WTC11 (cell line): Measurements from ENCODE around the gene TESK2.

Experiments
- ATF2 ChIP-seq: sonication (generic); formaldehyde crosslinking; IDR thresholded peaks from 2 replicates; pipeline ENCODE4 v1.8.1; 2022; ENCODE audit warnings: low read depth, missing genetic modification reagents, borderline replicate concordance
- ATF3 ChIP-seq: sonication (generic); formaldehyde crosslinking; conservative IDR thresholded peaks from 2 replicates; pipeline ENCODE4 v1.8.1; 2022; ENCODE audit warnings: mild to moderate bottlenecking, missing genetic modification reagents
- CTCF ChIP-seq: fragments of 200-600 bp; IDR thresholded peaks from 2 replicates; pipeline ENCODE4 v1.8.0; 2022; ENCODE audit warnings: antibody characterized with exemption
- FOXP1 ChIP-seq: sonication (generic); formaldehyde crosslinking; IDR thresholded peaks from 2 replicates; pipeline ENCODE4 v1.8.0; 2022; ENCODE audit warnings: missing genetic modification reagents, mild to moderate bottlenecking, moderate library complexity, borderline replicate concordance
- GABPB1 ChIP-seq: sonication (generic); formaldehyde crosslinking; IDR thresholded peaks from 2 replicates; pipeline ENCODE4 v1.8.1; 2023; ENCODE audit warnings: mild to moderate bottlenecking, missing genetic modification reagents
- NFE2L1 ChIP-seq: sonication (generic); formaldehyde crosslinking; IDR thresholded peaks from 2 replicates; pipeline ENCODE4 v1.8.1; 2023; ENCODE audit warnings: missing genetic modification reagents
- SMAD4 ChIP-seq: sonication (generic); formaldehyde crosslinking; IDR thresholded peaks from 2 replicates; pipeline ENCODE4 v1.8.0; 2022; ENCODE audit warnings: mild to moderate bottlenecking, missing genetic modification reagents
- STAT6 ChIP-seq: sonication (generic); formaldehyde crosslinking; conservative IDR thresholded peaks from 2 replicates; pipeline ENCODE4 v1.8.1; 2023; ENCODE audit warnings: mild to moderate bottlenecking, low read depth, missing genetic modification reagents, moderate library complexity
- TEAD4 ChIP-seq: sonication (generic); formaldehyde crosslinking; IDR thresholded peaks from 2 replicates; pipeline ENCODE4 v1.8.0; 2022; ENCODE audit warnings: mild to moderate bottlenecking, missing genetic modification reagents
- USF2 ChIP-seq: sonication (generic); formaldehyde crosslinking; IDR thresholded peaks from 2 replicates; pipeline ENCODE4 v1.8.1; 2023; ENCODE audit warnings: mild to moderate bottlenecking, missing genetic modification reagents, moderate library complexity
- ZNF512 ChIP-seq: sonication (generic); formaldehyde crosslinking; IDR thresholded peaks from 2 replicates; pipeline ENCODE4 v1.8.1; 2022; ENCODE audit warnings: missing genetic modification reagents, borderline replicate concordance

GRCh38 chr1:45510972-45511527 is 20.1 kb upstream of the TESK2 start:
- TF ChIP-seq CTCF: no peak
- no peak for TF ChIP-seq USF2 (CRISPR knock-in tag)
- TF ChIP-seq ATF3 (CRISPR knock-in tag): no peak
- TF ChIP-seq STAT6 (CRISPR knock-in tag): no peak
- no peak for TF ChIP-seq ATF2 (CRISPR knock-in tag)
- TF ChIP-seq GABPB1: no peak
- no peak for TF ChIP-seq ZNF512
- TF ChIP-seq FOXP1 (CRISPR knock-in tag): no peak
- TF ChIP-seq TEAD4: no peak
- TF ChIP-seq SMAD4 (CRISPR knock-in tag): no peak
- TF ChIP-seq NFE2L1 (CRISPR knock-in tag): no peak
